Heart left ventricle (tissue), 16 donors: ENCODE measurements around the gene OLAH. TPM values are rescaled to one million over a fixed set of nuclear protein-coding genes. Genes with fewer than 3 reads are reported as not detected.
"Not testable (repeated sequence)": the region's sequence is repeated elsewhere in the genome, so short reads cannot be mapped to it uniquely, and the experiment has no call there.

Experiments
- ATAC-seq, 4 donors: fragments of 200-7000 bp; cut with Tn5 transposase; one replicate each; pipeline ENCODE4 v1.9.1; 2020 to 2022; ENCODE audit warnings: moderate library complexity in 4 of 4, mild to moderate bottlenecking in 3 of 4, moderate number of reproducible peaks in 1 of 4
- DNase-seq, 5 donors: peaks; one replicate each; pipeline ENCODE4 v3.0.0-alpha.2; 2020
- H3K27ac ChIP-seq, 12 donors: fragments of 200-600 bp; sonication (generic) in 4 of 12; one replicate each; pipeline versions ENCODE4 v1.5.0 to v1.8.0; 2016 to 2022; ENCODE audit warnings: mild to moderate bottlenecking in 2 of 12
- H3K27me3 ChIP-seq, 9 donors: fragments of 200-600 bp; sonication (generic) in 2 of 9; one replicate each; pipeline versions ENCODE4 v1.5.1 to v1.8.0; 2016 to 2022; ENCODE audit warnings: mild to moderate bottlenecking in 3 of 9
- H3K36me3 ChIP-seq, 9 donors: fragments of 200-600 bp; sonication (generic) in 2 of 9; one replicate each; pipeline versions ENCODE4 v1.5.0 to v1.8.0; 2018 to 2022; ENCODE audit warnings: mild to moderate bottlenecking in 2 of 9
- H3K4me1 ChIP-seq, 12 donors: fragments of 200-600 bp; sonication (generic) in 4 of 12; one replicate each; pipeline versions ENCODE4 v1.5.0 to v1.8.0; 2016 to 2022; ENCODE audit warnings: mild to moderate bottlenecking in 3 of 12
- H3K4me3 ChIP-seq, 12 donors: fragments of 200-600 bp; sonication (generic) in 4 of 12; one replicate each; pipeline versions ENCODE4 v1.5.0 to v1.8.0; 2017 to 2022; ENCODE audit warnings: mild to moderate bottlenecking in 9 of 12, moderate library complexity in 4 of 12
- H3K9me3 ChIP-seq, 12 donors: fragments of 200-600 bp; sonication (generic) in 4 of 12; one replicate each; pipeline versions ENCODE4 v1.5.0 to v1.8.0; 2016 to 2022; ENCODE audit warnings: mild to moderate bottlenecking in 1 of 12
- CTCF ChIP-seq, 12 donors: fragments of 200-600 bp; sonication (generic) in 4 of 12; IDR thresholded peaks; one replicate each; pipeline versions ENCODE4 v1.5.0 to v1.8.0; 2018 to 2022; ENCODE audit warnings: antibody characterized with exemption in 12 of 12, mild to moderate bottlenecking in 5 of 12
- POLR2A ChIP-seq, 2 donors: fragments of 450-650 bp; IDR thresholded peaks; one replicate each; pipeline ENCODE4 v1.6.1; 2017; ENCODE audit warnings: antibody characterized with exemption in 2 of 2, mild to moderate bottlenecking in 2 of 2, moderate library complexity in 2 of 2
- WGBS, 4 donors: extraction: QIAGEN DNeasy Blood & Tissue Kit in 2 of 4; methylation state at CpG; one replicate each; pipeline versions ENCODE4 v1.1.5 to v1.1.7; 2013 to 2018; 5-methylcytosine and 5-hydroxymethylcytosine counted together
- intact Hi-C, 10 donors: fragments of 100-400 bp; cut with DNase I; formaldehyde crosslinking; loops; one replicate each; pipeline versions ENCODE4 v1.11.1 to v1.14.2; 2022
- polyA plus RNA-seq, 2 donors: library from polyadenylated mRNA; stranded (reverse); fragments of 200-250 nt; gene quantifications; one replicate each; pipeline ENCODE4 v1.2.3, GENCODE V29; 2013
- total RNA-seq, 9 donors: library from RNA; depleted of rRNA in 2 of 9; stranded (reverse); fragments of >200 nt in 2 of 9; fragmentation: NEBNext Ultra II Directional in 3 of 9; extraction: Animal tissue kit (Norgen Biotek cat#: 25700) in 3 of 9; gene quantifications; one replicate each; pipeline versions ENCODE4 v1.1.0 to v1.2.4, GENCODE V29; 2016 to 2023
- donor health status: ischemic (EF 13 %, LVEDD 7.1; RV severe dilation, severe dysfunction).
- donor health status: healthy with polysubstance abuse.
- donor health status: DM: no; HTN: yes; CAD: no.
- donor health status: DM: no; HTN: no; CAD: no.
- donor health status: ischemic (EF 25% LVEDD 6.9; RV normal size, moderate dysfunction).
- donor health status: ischemic (EF 25% LVEDD 5.7; RV mildly dilated, moderate dysfunction).
- donor health status: healthy.
- donor health status: DM: yes; HTN: yes; CAD: no.
- donor health status: ischemic (EF 35%, LVEDD 5.7; RV mildly dilated, moderate dysfunction).
- donor health status: nonischemic (EF 11% LVEDD 7.7; RV severe dilation, severe dysfunction).
- donor health status: DM: yes; HTN: yes; CAD: no.
- donor health status: PGD.
- donor health status: ischemic (EF 29% LVEDD 5.4; RV normal size, mild dysfunction).
- donor health status: nonischemic (EF 23%, LVEDD 6.1; RV moderate dilation, normal function).

The OLAH gene
- total and polyA plus RNA-seq, 11 donors = 0.44 to 0.54 TPM; not detected in 9

- H3K4me3 ChIP-seq, H3K27ac ChIP-seq, DNase-seq, ATAC-seq, H3K27me3 ChIP-seq, H3K9me3 ChIP-seq, H3K36me3 ChIP-seq, H3K4me1 ChIP-seq, intact Hi-C loops: not testable (repeated sequence)
- WGBS, 4 donors = 87 to 97% (median 92%) methylated on average over 6 of the region's 6 CpGs
Measured at GRCh38 chr10:15025040-15025439, 18.7 kb upstream of the OLAH start.

DNA sequence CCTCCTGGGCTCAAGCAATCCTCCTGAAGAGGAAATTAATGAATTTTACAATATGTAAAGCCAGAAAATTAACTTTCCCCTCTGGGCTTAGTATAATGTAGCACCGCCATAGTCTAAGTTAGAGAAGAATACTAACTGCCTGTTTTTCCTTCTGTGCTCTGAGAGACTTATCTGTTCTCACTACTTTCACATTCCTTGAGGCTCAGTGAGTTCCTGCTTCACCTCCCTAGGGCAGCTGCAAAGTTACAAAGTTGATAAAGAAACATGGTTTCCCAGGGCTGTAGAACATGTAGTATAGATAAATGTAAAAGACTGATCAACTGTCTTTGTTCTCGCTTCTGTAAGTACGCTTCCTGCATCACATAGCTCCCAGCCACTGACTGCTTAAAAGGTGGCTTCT, 16.0 kb upstream of the OLAH start:
- ATAC-seq = no peak
- intact Hi-C loops = no loop called here

GRCh38 chr10:15035385-15036301, 8.1 kb upstream of the OLAH start:
- H3K27me3 ChIP-seq = no peaks in the 10 kb centered on the region
- WGBS, 4 donors = 51 to 59% (median 56%) methylated on average over 18 of the region's 18 CpGs
- ATAC-seq = peak in 3 of 4 donors; percentile 36 to 60 (median 38)
- TF ChIP-seq CTCF (IDR thresholded peaks at IDR 0.05) = no peak
- TF ChIP-seq POLR2A (IDR thresholded peaks at IDR 0.05) = no peak
- H3K4me3 ChIP-seq = no peak overlapping the region
- peak overlapping the region in 1 of 12 donors; percentile 67 for H3K27ac ChIP-seq
- H3K4me1 ChIP-seq = peaks cover 0 to 12% (median 0%) of the 10 kb centered on the region in 12 donors
- no peaks in the 10 kb centered on the region for H3K9me3 ChIP-seq
- intact Hi-C loops = no loop called here
- H3K36me3 ChIP-seq = no peaks in the 10 kb centered on the region
- peak in 3 of 5 donors; percentile 16 to 42 (median 16) for DNase-seq

More for the DNA sequence above, 16.0 kb upstream of the OLAH start:
- Histone ChIP-seq H3K27ac (no peak overlapping the region), H3K27me3 (no peaks in the 10 kb centered on the region), H3K9me3 (no peaks in the 10 kb centered on the region), H3K4me3 (no peak overlapping the region), H3K36me3 (no peaks in the 10 kb centered on the region), H3K4me1 (peaks cover 0 to 4% (median 0%) of the 10 kb centered on the region in 12 donors)
- WGBS, 4 donors = 23 to 36% (median 27%) methylated on average over 3 of the region's 3 CpGs
- DNase-seq = no peak
- no peak for TF ChIP-seq POLR2A (IDR thresholded peaks at IDR 0.05)
- no peak for TF ChIP-seq CTCF (IDR thresholded peaks at IDR 0.05)

DNA sequence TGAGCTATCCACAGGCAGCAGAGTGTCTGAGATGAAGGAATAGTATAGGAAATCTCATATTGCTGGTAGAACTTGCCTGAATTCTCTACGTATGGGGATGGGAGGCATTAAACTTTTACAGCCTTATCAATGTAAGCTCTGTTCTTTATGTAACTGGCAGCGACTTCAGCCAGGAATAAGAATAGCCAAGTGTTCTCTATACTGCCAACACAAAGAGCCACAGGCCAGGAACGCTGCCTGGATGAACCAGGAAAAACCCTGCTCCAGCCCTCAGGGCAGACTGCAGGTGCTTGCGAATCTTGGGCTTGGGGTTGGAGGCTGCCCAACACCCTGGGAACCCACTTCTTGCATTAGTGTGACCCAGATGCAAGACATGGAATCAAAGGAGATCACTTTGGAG, 6.1 kb upstream of the OLAH start:
- 55 to 74% (median 65%) methylated on average over 4 of the region's 4 CpGs for WGBS, 4 donors
- no peak for TF ChIP-seq CTCF (IDR thresholded peaks at IDR 0.05)
- TF ChIP-seq POLR2A (IDR thresholded peaks at IDR 0.05) = no peak
- Histone ChIP-seq H3K27ac (no peak overlapping the region), H3K4me1 (peaks cover 0 to 9% (median 0%) of the 10 kb centered on the region in 12 donors), H3K4me3 (no peak overlapping the region), H3K9me3 (no peaks in the 10 kb centered on the region), H3K36me3 (no peaks in the 10 kb centered on the region), H3K27me3 (no peaks in the 10 kb centered on the region)
- no peak for ATAC-seq
- intact Hi-C loops = no loop called here
- DNase-seq = no peak
